Activated naive CD4-positive, alpha-beta T cell treated with anti-CD3 and anti-CD28 coated beads, Interleukin-2, amount 10 ng/mL, durations not matched to agents 7 days and 5 days (primary cell): ENCODE results near the gene ANKRD30A.
"Not testable (repeated sequence)": the region's sequence is repeated elsewhere in the genome, so short reads cannot be mapped to it uniquely, and the experiment has no call there.

Experiments
- CTCF ChIA-PET: fragments of 350-600 bp; sonication (Branson Sonifier 250); formaldehyde crosslinking; loops from one replicate; lab custom pipeline; 2021; ENCODE audit warnings: antibody characterized with exemption; lab: Charles Lee
- DNase-seq: peaks from one replicate; pipeline ENCODE4 v3.0.0-alpha.2; 2020
- H3K27ac Mint-ChIP-seq: one replicate; pipeline ENCODE4 v1.8.0; 2021; ENCODE audit warnings: mild to moderate bottlenecking, moderate library complexity, mixed read lengths
- H3K27me3 Mint-ChIP-seq: one replicate; pipeline ENCODE4 v1.8.0; 2021; ENCODE audit warnings: mild to moderate bottlenecking, mixed read lengths
- H3K36me3 Mint-ChIP-seq: one replicate; pipeline ENCODE4 v1.8.0; 2021; ENCODE audit warnings: mixed read lengths
- H3K4me1 Mint-ChIP-seq: one replicate; pipeline ENCODE4 v1.8.0; 2021; ENCODE audit warnings: mixed read lengths
- H3K4me3 Mint-ChIP-seq: one replicate; pipeline ENCODE4 v1.8.0; 2021; ENCODE audit warnings: mild to moderate bottlenecking, moderate library complexity, mixed read lengths
- H3K9me3 Mint-ChIP-seq: one replicate; pipeline ENCODE4 v1.8.0; 2021; ENCODE audit warnings: mixed read lengths

Gene ANKRD30A

GRCh38 chr10:37301271-37301670, 175.9 kb downstream of the ANKRD30A start:
- no peaks in the 10 kb centered on the region for H3K4me1 Mint-ChIP-seq
- no peaks in the 10 kb centered on the region for H3K27me3 Mint-ChIP-seq
- H3K4me3 Mint-ChIP-seq = no peak overlapping the region
- H3K36me3 Mint-ChIP-seq = no peaks in the 10 kb centered on the region
- CTCF ChIA-PET = no interaction called here
- H3K27ac Mint-ChIP-seq = no peak overlapping the region
- H3K9me3 Mint-ChIP-seq = peaks cover 12% of the 10 kb centered on the region
- DNase-seq = no peak

GRCh38 chr10:37304036-37304435, 178.6 kb downstream of the ANKRD30A start:
- Mint-ChIP-seq H3K27ac (no peak overlapping the region), H3K9me3 (peaks cover 9% of the 10 kb centered on the region), H3K36me3 (no peaks in the 10 kb centered on the region), H3K4me3 (no peak overlapping the region), H3K27me3 (no peaks in the 10 kb centered on the region), H3K4me1 (no peaks in the 10 kb centered on the region)
- CTCF ChIA-PET = no interaction called here
- no peak for DNase-seq

- no peak for DNase-seq
- Mint-ChIP-seq H3K27ac (no peak overlapping the region), H3K9me3 (peaks cover 10% of the 10 kb centered on the region), H3K36me3 (no peaks in the 10 kb centered on the region), H3K27me3 (no peaks in the 10 kb centered on the region), H3K4me1 (no peaks in the 10 kb centered on the region), H3K4me3 (no peak overlapping the region)
- CTCF ChIA-PET = no interaction called here
Measured at GRCh38 chr10:37314350-37314749, 189.0 kb downstream of the ANKRD30A start.

- Mint-ChIP-seq H3K4me1 (no peaks in the 10 kb centered on the region), H3K4me3 (no peak overlapping the region), H3K27ac (no peak overlapping the region), H3K27me3 (no peaks in the 10 kb centered on the region), H3K9me3 (peaks cover 10% of the 10 kb centered on the region), H3K36me3 (no peaks in the 10 kb centered on the region)
- no peak for DNase-seq
- CTCF ChIA-PET = no interaction called here
Measured at GRCh38 chr10:37314862-37315261, 189.5 kb downstream of the ANKRD30A start.

- H3K27ac Mint-ChIP-seq = no peak overlapping the region
- CTCF ChIA-PET = no interaction called here
- no peaks in the 10 kb centered on the region for H3K36me3 Mint-ChIP-seq
- H3K9me3 Mint-ChIP-seq = peaks cover 21% of the 10 kb centered on the region
- H3K4me1 Mint-ChIP-seq = no peaks in the 10 kb centered on the region
- H3K27me3 Mint-ChIP-seq = no peaks in the 10 kb centered on the region
- DNase-seq = no peak
- no peak overlapping the region for H3K4me3 Mint-ChIP-seq
Measured at GRCh38 chr10:37344413-37344812, 219.0 kb downstream of the ANKRD30A start.

- no peak overlapping the region for H3K27ac Mint-ChIP-seq
- no peaks in the 10 kb centered on the region for H3K4me1 Mint-ChIP-seq
- CTCF ChIA-PET = no interaction called here
- no peak for DNase-seq
- no peaks in the 10 kb centered on the region for H3K36me3 Mint-ChIP-seq
- peaks cover 29% of the 10 kb centered on the region for H3K9me3 Mint-ChIP-seq
- no peak overlapping the region for H3K4me3 Mint-ChIP-seq
- H3K27me3 Mint-ChIP-seq = no peaks in the 10 kb centered on the region
Measured at GRCh38 chr10:37379991-37380390, 254.6 kb downstream of the ANKRD30A start.

- DNase-seq = no peak
- no peaks in the 10 kb centered on the region for H3K36me3 Mint-ChIP-seq
- CTCF ChIA-PET = no interaction called here
- H3K27me3 Mint-ChIP-seq = no peaks in the 10 kb centered on the region
- no peak overlapping the region for H3K4me3 Mint-ChIP-seq
- no peaks in the 10 kb centered on the region for H3K4me1 Mint-ChIP-seq
- peaks cover 31% of the 10 kb centered on the region for H3K9me3 Mint-ChIP-seq
- H3K27ac Mint-ChIP-seq = no peak overlapping the region
Measured at GRCh38 chr10:37381271-37381670, 255.9 kb downstream of the ANKRD30A start.

GRCh38 chr10:37384923-37385322, 259.5 kb downstream of the ANKRD30A start:
- Mint-ChIP-seq H3K36me3 (no peaks in the 10 kb centered on the region), H3K27me3 (no peaks in the 10 kb centered on the region), H3K4me1 (no peaks in the 10 kb centered on the region), H3K4me3 (no peak overlapping the region), H3K27ac (no peak overlapping the region), H3K9me3 (peaks cover 25% of the 10 kb centered on the region)
- CTCF ChIA-PET = no interaction called here
- DNase-seq = no peak

GRCh38 chr10:37390926-37391325, 265.5 kb downstream of the ANKRD30A start:
- no peak for DNase-seq
- CTCF ChIA-PET = no interaction called here
- H3K27ac Mint-ChIP-seq = no peak overlapping the region
- peaks cover 25% of the 10 kb centered on the region for H3K9me3 Mint-ChIP-seq
- no peaks in the 10 kb centered on the region for H3K4me1 Mint-ChIP-seq
- no peak overlapping the region for H3K4me3 Mint-ChIP-seq
- no peaks in the 10 kb centered on the region for H3K36me3 Mint-ChIP-seq
- H3K27me3 Mint-ChIP-seq = no peaks in the 10 kb centered on the region

- CTCF ChIA-PET, H3K27ac Mint-ChIP-seq, H3K4me1 Mint-ChIP-seq, H3K4me3 Mint-ChIP-seq, H3K36me3 Mint-ChIP-seq, DNase-seq, H3K27me3 Mint-ChIP-seq: not testable (repeated sequence)
- H3K9me3 Mint-ChIP-seq = peaks cover 20% of the 10 kb centered on the region
Measured at GRCh38 chr10:37400774-37401173, 275.4 kb downstream of the ANKRD30A start.

GRCh38 chr10:37401225-37401624, 275.8 kb downstream of the ANKRD30A start:
- CTCF ChIA-PET = no interaction called here
- no peaks in the 10 kb centered on the region for H3K4me1 Mint-ChIP-seq
- H3K27ac Mint-ChIP-seq = no peak overlapping the region
- H3K9me3 Mint-ChIP-seq = peaks cover 17% of the 10 kb centered on the region
- H3K4me3 Mint-ChIP-seq = no peak overlapping the region
- H3K36me3 Mint-ChIP-seq = no peaks in the 10 kb centered on the region
- H3K27me3 Mint-ChIP-seq = no peaks in the 10 kb centered on the region
- no peak for DNase-seq

GRCh38 chr10:37403776-37404175, 278.4 kb downstream of the ANKRD30A start:
- Mint-ChIP-seq H3K36me3 (no peaks in the 10 kb centered on the region), H3K27me3 (no peaks in the 10 kb centered on the region), H3K4me1 (no peaks in the 10 kb centered on the region), H3K9me3 (peaks cover 26% of the 10 kb centered on the region), H3K4me3 (no peak overlapping the region), H3K27ac (no peak overlapping the region)
- DNase-seq = no peak
- CTCF ChIA-PET = no interaction called here
